ENCODE results near the gene ELL. TPM values are rescaled to one million over a fixed set of nuclear protein-coding genes. Genes with fewer than 3 reads are reported as not detected.

The ELL gene
- total RNA-seq, 6 donors from 2014 or later = 19.8 to 66.0 (median 22.4) TPM

DNA sequence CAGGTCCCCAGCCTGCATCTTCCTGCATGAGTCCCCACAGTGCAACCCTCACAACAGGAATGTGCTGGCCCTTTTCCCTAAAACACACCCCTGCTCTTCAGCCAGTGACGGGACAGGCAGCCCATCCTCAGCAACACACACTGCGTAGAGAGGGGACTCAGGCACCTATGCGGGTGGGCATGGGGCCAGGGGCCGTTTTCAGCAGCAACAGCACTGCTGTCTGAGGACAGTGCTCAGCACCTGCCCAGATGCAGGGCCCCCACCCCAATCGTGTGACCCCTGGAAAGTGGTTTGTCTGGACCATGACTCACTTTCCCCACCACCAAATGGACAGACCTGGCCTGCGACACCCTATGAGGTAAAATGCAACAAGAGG lies 55.9 kb downstream of the ELL start:
- Histone ChIP-seq H3K4me1 (peaks cover 41 to 57% (median 48%) of the 10 kb centered on the region in 4 donors), H3K27me3 (no peaks in the 10 kb centered on the region), H3K9me3 (no peaks in the 10 kb centered on the region), H3K27ac (peak overlapping the region in 3 of 4 donors; percentile 61 to 83 (median 71)), H3K4me3 (no peak overlapping the region), H3K36me3 (peaks cover 0 to 38% (median 18%) of the 10 kb centered on the region in 4 donors)
- DNase-seq (no peak), ATAC-seq (ENCODE audit: low FRiP score in 2 of 2) (no peak)
- WGBS, 2 donors = 92% methylated on average over 6 of the region's 6 CpGs; no CpG with 5 or more reads in 1 of the 2 donors
- TF ChIP-seq EP300 (IDR thresholded peaks at IDR 0.05) = no peak
- TF ChIP-seq POLR2A (IDR thresholded peaks at IDR 0.05) = no peak
- no peak for TF ChIP-seq POLR2AphosphoS5 (IDR thresholded peaks at IDR 0.05)
- TF ChIP-seq CTCF (IDR thresholded peaks at IDR 0.05) = no peak

DNA sequence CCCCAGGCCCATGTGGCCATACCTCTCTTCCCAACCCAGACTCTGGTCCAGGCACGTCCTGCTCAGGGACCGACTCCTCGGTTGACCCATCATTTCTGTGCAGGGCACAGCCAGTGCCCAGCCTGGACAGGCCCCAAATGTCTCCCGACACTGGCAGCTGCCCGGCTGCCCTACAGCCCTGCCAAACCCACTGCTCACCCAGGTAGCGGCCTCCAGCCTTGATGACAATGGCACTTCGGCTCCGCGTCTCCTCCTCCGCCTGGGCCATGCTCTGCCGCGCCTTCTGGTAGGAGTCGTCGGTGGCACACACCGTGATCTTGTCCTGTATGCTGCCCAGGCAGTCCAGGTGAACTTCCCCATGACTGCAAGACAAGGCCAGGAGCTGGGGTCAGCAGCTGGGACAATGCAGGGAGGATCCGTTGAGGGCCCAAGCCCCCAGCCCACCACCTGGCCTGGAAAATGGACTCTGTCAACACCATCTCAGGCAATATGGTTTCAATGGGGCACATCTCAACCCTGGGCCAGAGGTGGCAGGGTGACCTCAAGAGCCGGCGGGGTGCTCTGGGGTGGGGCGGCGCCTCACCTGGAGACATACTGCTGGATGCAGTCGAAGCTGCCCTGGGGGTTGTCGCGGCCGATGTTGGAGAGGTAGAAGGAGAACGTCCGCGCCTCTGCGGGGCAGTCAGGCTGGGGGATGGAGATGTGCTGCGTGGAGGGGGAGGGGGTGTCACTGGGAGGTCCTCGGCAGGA lies 56.5 kb downstream of the ELL start:
- TF ChIP-seq EP300 (IDR thresholded peaks at IDR 0.05) (no peak), POLR2A (IDR thresholded peaks at IDR 0.05) (no peak), CTCF (IDR thresholded peaks at IDR 0.05) (no peak), POLR2AphosphoS5 (IDR thresholded peaks at IDR 0.05) (no peak)
- ATAC-seq (ENCODE audit: low FRiP score in 2 of 2) = no peak
- Histone ChIP-seq H3K4me3 (no peak overlapping the region), H3K27ac (peak overlapping the region; percentile 56 to 83 (median 66)), H3K27me3 (no peaks in the 10 kb centered on the region), H3K4me1 (peaks cover 45 to 56% (median 49%) of the 10 kb centered on the region in 4 donors), H3K36me3 (peaks cover 0 to 38% (median 21%) of the 10 kb centered on the region in 4 donors), H3K9me3 (no peaks in the 10 kb centered on the region)
- peak in 1 of 2 donors; percentile 66 for DNase-seq
- 93% methylated on average over 28 to 29 of the region's 30 CpGs for WGBS, 2 donors

- no peak overlapping the region for H3K4me3 ChIP-seq
Measured at GRCh38 chr19:18464646-18465045, 57.2 kb downstream of the ELL start.

GRCh38 chr19:18461471-18461870 lies 60.4 kb downstream of the ELL start:
- Histone ChIP-seq H3K4me1 (peaks cover 32 to 40% (median 35%) of the 10 kb centered on the region in 4 donors), H3K4me3 (no peak overlapping the region), H3K9me3 (no peaks in the 10 kb centered on the region), H3K27ac (peak overlapping the region in 1 of 4 donors; percentile 70), H3K36me3 (peaks cover 3 to 75% (median 50%) of the 10 kb centered on the region in 4 donors), H3K27me3 (no peaks in the 10 kb centered on the region)
- WGBS, 2 donors = 96 to 99% methylated on average over 14 to 21 of the region's 22 CpGs
- no peak for TF ChIP-seq EP300 (IDR thresholded peaks at IDR 0.05)
- TF ChIP-seq POLR2A (IDR thresholded peaks at IDR 0.05) = no peak
- TF ChIP-seq POLR2AphosphoS5 (IDR thresholded peaks at IDR 0.05) = no peak
- no peak for TF ChIP-seq CTCF (IDR thresholded peaks at IDR 0.05)
- peak in 1 of 2 donors; percentile 76 for DNase-seq
- ATAC-seq (ENCODE audit: low FRiP score in 2 of 2) = no peak

More at GRCh38 chr19:18464646-18465045, 57.2 kb downstream of the ELL start:
- ATAC-seq (ENCODE audit: low FRiP score in 2 of 2) (peak; percentile 44 to 70), DNase-seq (peak in 1 of 2 donors; percentile 87)
- Histone ChIP-seq H3K9me3 (no peaks in the 10 kb centered on the region), H3K27me3 (no peaks in the 10 kb centered on the region), H3K27ac (peak overlapping the region; percentile 56 to 83 (median 66)), H3K4me1 (peaks cover 41 to 49% (median 46%) of the 10 kb centered on the region in 4 donors), H3K36me3 (peaks cover 0 to 44% (median 27%) of the 10 kb centered on the region in 4 donors)
- TF ChIP-seq EP300 (IDR thresholded peaks at IDR 0.05) (no peak), POLR2A (IDR thresholded peaks at IDR 0.05) (no peak), CTCF (IDR thresholded peaks at IDR 0.05) (no peak), POLR2AphosphoS5 (IDR thresholded peaks at IDR 0.05) (peak; percentile 66)
- 3 to 12% methylated on average over 4 to 8 of the region's 8 CpGs for WGBS, 2 donors

Data from upper lobe of left lung (tissue), 6 donors.